ENCODE results near the gene SLC29A4.
"Not testable (repeated sequence)": the region's sequence is repeated elsewhere in the genome, so short reads cannot be mapped to it uniquely, and the experiment has no call there.

SLC29A4 gene

GRCh38 chr7:5284304-5285281 lies 1.9 kb downstream of the SLC29A4 start (continued):
- TF ChIP-seq, protein P1, sequence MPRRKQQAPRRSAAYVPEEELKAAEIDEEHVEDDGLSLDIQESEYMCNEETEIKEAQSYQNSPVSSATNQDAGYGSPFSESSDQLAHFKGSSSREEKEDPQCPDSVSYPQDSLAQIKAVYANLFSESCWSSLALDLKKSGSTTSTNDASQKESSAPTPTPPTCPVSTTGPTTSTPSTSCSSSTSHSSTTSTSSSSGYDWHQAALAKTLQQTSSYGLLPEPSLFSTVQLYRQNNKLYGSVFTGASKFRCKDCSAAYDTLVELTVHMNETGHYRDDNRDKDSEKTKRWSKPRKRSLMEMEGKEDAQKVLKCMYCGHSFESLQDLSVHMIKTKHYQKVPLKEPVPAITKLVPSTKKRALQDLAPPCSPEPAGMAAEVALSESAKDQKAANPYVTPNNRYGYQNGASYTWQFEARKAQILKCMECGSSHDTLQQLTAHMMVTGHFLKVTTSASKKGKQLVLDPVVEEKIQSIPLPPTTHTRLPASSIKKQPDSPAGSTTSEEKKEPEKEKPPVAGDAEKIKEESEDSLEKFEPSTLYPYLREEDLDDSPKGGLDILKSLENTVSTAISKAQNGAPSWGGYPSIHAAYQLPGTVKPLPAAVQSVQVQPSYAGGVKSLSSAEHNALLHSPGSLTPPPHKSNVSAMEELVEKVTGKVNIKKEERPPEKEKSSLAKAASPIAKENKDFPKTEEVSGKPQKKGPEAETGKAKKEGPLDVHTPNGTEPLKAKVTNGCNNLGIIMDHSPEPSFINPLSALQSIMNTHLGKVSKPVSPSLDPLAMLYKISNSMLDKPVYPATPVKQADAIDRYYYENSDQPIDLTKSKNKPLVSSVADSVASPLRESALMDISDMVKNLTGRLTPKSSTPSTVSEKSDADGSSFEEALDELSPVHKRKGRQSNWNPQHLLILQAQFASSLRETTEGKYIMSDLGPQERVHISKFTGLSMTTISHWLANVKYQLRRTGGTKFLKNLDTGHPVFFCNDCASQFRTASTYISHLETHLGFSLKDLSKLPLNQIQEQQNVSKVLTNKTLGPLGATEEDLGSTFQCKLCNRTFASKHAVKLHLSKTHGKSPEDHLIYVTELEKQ (tag by site-specific recombination; IDR thresholded peaks at IDR 0.05; ENCODE audit: borderline replicate concordance), result no peak
- no peak for TF ChIP-seq ZNF19 (tag by site-specific recombination; IDR thresholded peaks at IDR 0.05; ENCODE audit: low read depth)

- CTCF ChIA-PET, result interaction anchor here (0.7 kb wide), 1 partner anchor 136 kb away, joined by 3 read pairs; no protein-coding TSS in a partner anchor
These were observed 4.2 kb downstream of the SLC29A4 start for GRCh38 chr7:5286933-5287332.

DNA sequence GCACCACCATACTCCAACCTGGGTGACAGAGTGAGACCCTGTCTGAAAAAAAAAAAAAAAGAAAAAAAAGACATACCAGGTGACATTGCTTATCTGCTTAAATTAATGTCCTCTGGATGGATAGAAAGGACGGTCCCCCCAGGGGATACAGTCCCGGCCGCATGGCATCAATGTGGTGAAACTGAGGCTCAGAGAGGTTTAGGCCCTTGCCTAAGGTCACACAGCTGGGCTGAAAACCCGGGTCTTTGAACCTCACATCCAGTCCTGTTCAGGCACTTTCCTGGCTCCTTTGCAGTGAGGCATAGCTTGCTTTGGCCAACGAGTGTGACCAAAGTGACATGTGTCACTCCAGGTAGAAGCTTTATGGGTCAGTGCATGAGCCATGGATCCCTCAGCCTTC lies 4.6 kb downstream of the SLC29A4 start:
- CTCF ChIA-PET; H3K4me1 ChIP-seq (ENCODE audit: control insufficient read depth, insufficient read depth, low read length); H3K4me3 ChIP-seq (ENCODE audit: low read depth, low read length); H3K9me3 ChIP-seq (ENCODE audit: control insufficient read depth, insufficient read depth, low read depth, low read length); POLR2A ChIA-PET; H3K27ac ChIP-seq (ENCODE audit: extremely low read depth, low read depth, low read length): not testable (repeated sequence)
- peaks cover 0 to 16% of the 10 kb centered on the region in 2 experiments; a peak in 1 of 3 replicates for H3K36me3 ChIP-seq (ENCODE audit: control insufficient read depth in 2 of 2, insufficient read depth in 1 of 2, low read length in 2 of 2)

More at GRCh38 chr7:5286933-5287332, 4.2 kb downstream of the SLC29A4 start:
- Histone ChIP-seq H3K36me3 (ENCODE audit: control insufficient read depth in 2 of 2, insufficient read depth in 1 of 2, low read length in 2 of 2) (peaks cover 0 to 16% of the 10 kb centered on the region in 2 experiments; a peak in 1 of 3 replicates), H3K9me3 (ENCODE audit: control insufficient read depth, insufficient read depth, low read depth, low read length) (no peaks in the 10 kb centered on the region), H3K4me3 (ENCODE audit: low read depth, low read length) (no peak overlapping the region), H3K4me1 (ENCODE audit: control insufficient read depth, insufficient read depth, low read length) (no peaks in the 10 kb centered on the region; the same call in 1 of the 2 replicates), H3K27ac (ENCODE audit: extremely low read depth, low read depth, low read length) (no peak overlapping the region)
- TF ChIP-seq ZNF140 (tag by site-specific recombination; IDR thresholded peaks at IDR 0.05), result no peak
- TF ChIP-seq KLF7 (tag by site-specific recombination; IDR thresholded peaks at IDR 0.05; ENCODE audit: borderline replicate concordance), result no peak
- no peak for TF ChIP-seq ZNF426 (tag by site-specific recombination; IDR thresholded peaks at IDR 0.05)
- TF ChIP-seq ZBTB20 (tag by site-specific recombination; IDR thresholded peaks at IDR 0.05), result no peak
- TF ChIP-seq ZNF514 (tag by site-specific recombination; IDR thresholded peaks at IDR 0.05), result no peak
- no peak for TF ChIP-seq ZNF530 (tag by site-specific recombination; IDR thresholded peaks at IDR 0.05; ENCODE audit: low read depth)
- TF ChIP-seq WT1 (tag by site-specific recombination; IDR thresholded peaks at IDR 0.05), result no peak
- no peak for TF ChIP-seq ZBTB8A (tag by site-specific recombination; IDR thresholded peaks at IDR 0.05)
- no peak for TF ChIP-seq MYNN (tag by site-specific recombination; IDR thresholded peaks at IDR 0.05; ENCODE audit: borderline replicate concordance)
- no peak for TF ChIP-seq ZNF2 (tag by site-specific recombination; IDR thresholded peaks at IDR 0.05)
- no peak for TF ChIP-seq ZNF404 (tag by site-specific recombination; IDR thresholded peaks at IDR 0.05)
- TF ChIP-seq ZNF791 (tag by site-specific recombination; IDR thresholded peaks at IDR 0.05), result no peak
- TF ChIP-seq ZNF169 (tag by site-specific recombination; IDR thresholded peaks at IDR 0.05), result no peak
- TF ChIP-seq ZNF707 (tag by site-specific recombination; IDR thresholded peaks at IDR 0.05), result no peak
- no peak for TF ChIP-seq ZNF248 (tag by site-specific recombination; IDR thresholded peaks at IDR 0.05)
- TF ChIP-seq ZNF624 (tag by site-specific recombination; IDR thresholded peaks at IDR 0.05), result no peak
- no peak for TF ChIP-seq ZNF157 (tag by site-specific recombination; IDR thresholded peaks at IDR 0.05)
- no peak for TF ChIP-seq ZNF324 (tag by site-specific recombination; IDR thresholded peaks at IDR 0.05)
- no peak for TF ChIP-seq ZNF670 (tag by site-specific recombination; IDR thresholded peaks at IDR 0.05; ENCODE audit: low read depth)
- POLR2A ChIA-PET, result no interaction called here
